H9 (cell line): ENCODE results near the gene MRTFB. TPM values are rescaled to one million over a fixed set of nuclear protein-coding genes. Genes with fewer than 3 reads are reported as not detected.

ENCODE experiments used
- DNase-seq: peaks from one replicate; pipeline ENCODE4 v3.0.0-alpha.2; 2017
- H2AFZ ChIP-seq: one replicate; pipeline ENCODE4 v1.6.1; 2013; ENCODE audit warnings: mild to moderate bottlenecking, low read length, control low read depth, moderate library complexity
- H2AK5ac ChIP-seq: 2 replicates; pipeline ENCODE4 v1.6.1; 2013; ENCODE audit warnings: low read length, control low read depth, mixed read lengths; ENCODE audit not compliant: insufficient read length
- H2BK120ac ChIP-seq: one replicate; pipeline ENCODE4 v1.6.1; 2013; ENCODE audit warnings: low read depth, mild to moderate bottlenecking, low read length, control low read depth, inconsistent platforms; ENCODE audit not compliant: poor library complexity, severe bottlenecking
- H2BK12ac ChIP-seq: 2 replicates; pipeline ENCODE4 v1.6.1; 2013; ENCODE audit warnings: low read length, control low read depth, mixed read lengths, low read depth; ENCODE audit not compliant: insufficient read length
- H2BK15ac ChIP-seq: 2 replicates; pipeline ENCODE4 v1.6.1; 2013; ENCODE audit warnings: low read depth, low read length, control low read depth
- H2BK20ac ChIP-seq: one replicate; pipeline ENCODE4 v1.6.1; 2013; ENCODE audit warnings: low read depth, mild to moderate bottlenecking, low read length, control low read depth, inconsistent platforms; ENCODE audit not compliant: poor library complexity, severe bottlenecking
- H2BK5ac ChIP-seq: 2 replicates; pipeline ENCODE4 v1.6.1; 2013; ENCODE audit warnings: low read length, control low read depth, mixed read lengths; ENCODE audit not compliant: insufficient read length
- H3K14ac ChIP-seq: 2 replicates; pipeline ENCODE4 v1.6.1; 2013; ENCODE audit warnings: low read length, control low read depth; ENCODE audit not compliant: insufficient read depth
- H3K18ac ChIP-seq: 2 replicates; pipeline ENCODE4 v1.6.1; 2013; ENCODE audit warnings: low read depth, mild to moderate bottlenecking, mixed read lengths, low read length, control low read depth; ENCODE audit not compliant: insufficient read length
- H3K23ac ChIP-seq: 2 replicates; pipeline ENCODE4 v1.6.1; 2013; ENCODE audit warnings: low read length, control low read depth, mixed read lengths, low read depth; ENCODE audit not compliant: insufficient read length
- H3K23me2 ChIP-seq: 2 replicates; pipeline ENCODE4 v1.6.1; 2013; ENCODE audit warnings: low read depth, mild to moderate bottlenecking, mixed read lengths, low read length, control low read depth; ENCODE audit not compliant: insufficient read length, poor library complexity, severe bottlenecking
- H3K27ac ChIP-seq: 2 replicates; pipeline ENCODE4 v1.5.1; 2013; ENCODE audit warnings: low read length, control low read depth, mixed read lengths, low read depth; ENCODE audit not compliant: insufficient read length
- H3K27me3 ChIP-seq: 2 replicates; pipeline ENCODE4 v1.6.1; 2013; ENCODE audit warnings: low read length, control low read depth, inconsistent platforms; ENCODE audit not compliant: insufficient read depth
- H3K4ac ChIP-seq: 2 replicates; pipeline ENCODE4 v1.6.1; 2013; ENCODE audit warnings: low read depth, mild to moderate bottlenecking, control low read depth, inconsistent platforms, low read length, moderate library complexity
- H3K4me1 ChIP-seq: 2 replicates; pipeline ENCODE4 v1.6.1; 2013; ENCODE audit warnings: low read length, control low read depth, inconsistent platforms; ENCODE audit not compliant: insufficient read depth
- H3K4me2 ChIP-seq: 2 replicates; pipeline ENCODE4 v1.6.1; 2013; ENCODE audit warnings: low read length, control low read depth, mixed read lengths; ENCODE audit not compliant: insufficient read length, insufficient read depth
- H3K56ac ChIP-seq: 2 replicates; pipeline ENCODE4 v1.6.1; 2013; ENCODE audit warnings: low read depth, mild to moderate bottlenecking, mixed read lengths, low read length, control low read depth; ENCODE audit not compliant: insufficient read length
- H3K79me1 ChIP-seq: 2 replicates; pipeline ENCODE4 v1.6.1; 2013; ENCODE audit warnings: low read depth, mild to moderate bottlenecking, moderate library complexity, low read length, control low read depth, inconsistent platforms; ENCODE audit not compliant: insufficient read depth, poor library complexity, severe bottlenecking
- H3K79me2 ChIP-seq: 2 replicates; pipeline ENCODE4 v1.6.1; 2013; ENCODE audit warnings: low read length, control low read depth, inconsistent platforms; ENCODE audit not compliant: insufficient read depth
- H3K9ac ChIP-seq: 2 replicates; pipeline ENCODE4 v1.6.1; 2013; ENCODE audit warnings: low read length, control low read depth, mixed read lengths; ENCODE audit not compliant: insufficient read length; ENCODE audit errors: extremely low read depth
- H3K9me3 ChIP-seq: one replicate; pipeline ENCODE4 v1.6.1; 2013; ENCODE audit warnings: low read depth, low read length, inconsistent platforms; ENCODE audit not compliant: control insufficient read depth
- H3T11ph ChIP-seq: one replicate; pipeline ENCODE4 v1.6.1; 2013; ENCODE audit warnings: mild to moderate bottlenecking, low read length, control low read depth, inconsistent platforms
- H4K20me1 ChIP-seq: one replicate; pipeline ENCODE4 v1.6.1; 2013; ENCODE audit not compliant: control insufficient read depth, insufficient read length, insufficient read depth
- H4K5ac ChIP-seq: 2 replicates; pipeline ENCODE4 v1.6.1; 2013; ENCODE audit warnings: low read depth, mild to moderate bottlenecking, mixed read lengths, low read length, control low read depth; ENCODE audit not compliant: insufficient read length
- H4K8ac ChIP-seq: replicated peaks from 2 replicates; pipeline ENCODE4 v1.6.1; 2013; ENCODE audit warnings: low read length, control low read depth, mixed read lengths, low read depth; ENCODE audit not compliant: insufficient read length
- H4K91ac ChIP-seq: 2 replicates; pipeline ENCODE4 v1.6.1; 2013; ENCODE audit warnings: low read depth, mild to moderate bottlenecking, moderate library complexity, mixed read lengths, low read length, control low read depth; ENCODE audit not compliant: insufficient read length
- H3K27ac Mint-ChIP-seq, 3 experiments: 2 replicates in 2 of 3; 3 replicates in 1 of 3; pipeline ENCODE4 v1.8.0; 2020 to 2021; ENCODE audit warnings: mixed read lengths in 3 of 3, mild to moderate bottlenecking in 1 of 3, moderate library complexity in 1 of 3
- H3K27me3 Mint-ChIP-seq: 2 replicates; pipeline ENCODE4 v1.8.0; 2021; ENCODE audit warnings: low read depth, mild to moderate bottlenecking, moderate library complexity, mixed read lengths
- H3K36me3 Mint-ChIP-seq, 3 experiments: 2 replicates in 2 of 3; 3 replicates in 1 of 3; pipeline ENCODE4 v1.8.0; 2020 to 2021; ENCODE audit warnings: low read depth in 3 of 3, mixed read lengths in 3 of 3; ENCODE audit not compliant: insufficient read depth in 1 of 3
- H3K4me1 Mint-ChIP-seq, 2 experiments: 2 replicates each; pipeline ENCODE4 v1.8.0; 2020; ENCODE audit warnings: mixed read lengths in 2 of 2
- H3K4me3 Mint-ChIP-seq, 2 experiments: 2 replicates in 1 of 2; 3 replicates in 1 of 2; pipeline ENCODE4 v1.8.0; 2020 to 2021; ENCODE audit warnings: mild to moderate bottlenecking in 2 of 2, mixed read lengths in 2 of 2, moderate library complexity in 1 of 2
- H3K9me3 Mint-ChIP-seq, 2 experiments: 2 replicates in 1 of 2; 3 replicates in 1 of 2; pipeline ENCODE4 v1.8.0; 2020; ENCODE audit warnings: mild to moderate bottlenecking in 2 of 2, mixed read lengths in 2 of 2, moderate library complexity in 1 of 2
- WGBS: extraction: QIAGEN DNeasy Blood & Tissue Kit; methylation state at CpG from one replicate; pipeline ENCODE4 v1.1.7; 2013; ENCODE audit warnings: missing lambda C conversion rate, low lambda C conversion rate, mixed read lengths; ENCODE audit not compliant: insufficient read length; ENCODE audit errors: extremely low coverage; 5-methylcytosine and 5-hydroxymethylcytosine counted together
- total RNA-seq: library from RNA; stranded (reverse); gene quantifications from 2 replicates; pipeline ENCODE4 v1.2.1, GENCODE V29; 2021
- TF ChIP-seq, protein P1 (sequence below): fragments of 200-600 bp; sonication (generic); conservative IDR thresholded peaks from 3 replicates; pipeline ENCODE4 v1.8.0; 2021; ENCODE audit warnings: antibody characterized with exemption, mild to moderate bottlenecking

MRTFB gene
- total RNA-seq, 1 experiment from 2014 or later, result 29.9 TPM

GRCh38 chr16:14302399-14303181 is 231.5 kb downstream of the MRTFB start:
- WGBS, result no CpG with 5 or more reads among the region's 86 CpGs
- peaks cover 45 to 49% of the 10 kb centered on the region in 2 experiments for H3K4me1 Mint-ChIP-seq
- no peak overlapping the region for H2BK20ac ChIP-seq
- DNase-seq, result peak; percentile 49
- no peak overlapping the region for H3K27ac ChIP-seq
- no peaks in the 10 kb centered on the region for H3K36me3 Mint-ChIP-seq
- no peak overlapping the region for H4K91ac ChIP-seq
- H2AFZ ChIP-seq, result no peak overlapping the region
- H3K14ac ChIP-seq, result peak overlapping the region; percentile 33; the same call in 1 of the 2 replicates
- H2BK15ac ChIP-seq, result no peak overlapping the region
- no peak overlapping the region for H3K18ac ChIP-seq
- H3K4me3 Mint-ChIP-seq, result peak overlapping the region; percentile 83 to 97
- H3K4me2 ChIP-seq, result peak overlapping the region; percentile 80
- H2BK5ac ChIP-seq, result no peak overlapping the region
- no peaks in the 10 kb centered on the region; a peak in 1 of 5 replicates for H3K9me3 Mint-ChIP-seq
- no peak overlapping the region for H2AK5ac ChIP-seq
- peaks cover 38% of the 10 kb centered on the region for H3K27me3 Mint-ChIP-seq
- no peak overlapping the region for H3K9ac ChIP-seq
- H3K4me1 ChIP-seq, result peaks cover 4% of the 10 kb centered on the region; the same call in 1 of the 2 replicates
- H4K8ac ChIP-seq, result no peak overlapping the region
- no peak overlapping the region for H2BK12ac ChIP-seq
- peaks cover 17% of the 10 kb centered on the region for H3K23me2 ChIP-seq
- no peaks in the 10 kb centered on the region for H3K27me3 ChIP-seq
- no peaks in the 10 kb centered on the region for H4K20me1 ChIP-seq
- no peak overlapping the region for H4K5ac ChIP-seq
- H3K4ac ChIP-seq, result no peak overlapping the region
- H3T11ph ChIP-seq, result no peak overlapping the region
- no peaks in the 10 kb centered on the region for H3K79me1 ChIP-seq
- H3K27ac Mint-ChIP-seq, result no peak overlapping the region; a peak in 2 of 7 replicates
- TF ChIP-seq, protein P1, sequence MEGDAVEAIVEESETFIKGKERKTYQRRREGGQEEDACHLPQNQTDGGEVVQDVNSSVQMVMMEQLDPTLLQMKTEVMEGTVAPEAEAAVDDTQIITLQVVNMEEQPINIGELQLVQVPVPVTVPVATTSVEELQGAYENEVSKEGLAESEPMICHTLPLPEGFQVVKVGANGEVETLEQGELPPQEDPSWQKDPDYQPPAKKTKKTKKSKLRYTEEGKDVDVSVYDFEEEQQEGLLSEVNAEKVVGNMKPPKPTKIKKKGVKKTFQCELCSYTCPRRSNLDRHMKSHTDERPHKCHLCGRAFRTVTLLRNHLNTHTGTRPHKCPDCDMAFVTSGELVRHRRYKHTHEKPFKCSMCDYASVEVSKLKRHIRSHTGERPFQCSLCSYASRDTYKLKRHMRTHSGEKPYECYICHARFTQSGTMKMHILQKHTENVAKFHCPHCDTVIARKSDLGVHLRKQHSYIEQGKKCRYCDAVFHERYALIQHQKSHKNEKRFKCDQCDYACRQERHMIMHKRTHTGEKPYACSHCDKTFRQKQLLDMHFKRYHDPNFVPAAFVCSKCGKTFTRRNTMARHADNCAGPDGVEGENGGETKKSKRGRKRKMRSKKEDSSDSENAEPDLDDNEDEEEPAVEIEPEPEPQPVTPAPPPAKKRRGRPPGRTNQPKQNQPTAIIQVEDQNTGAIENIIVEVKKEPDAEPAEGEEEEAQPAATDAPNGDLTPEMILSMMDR, result no peak
- no peak overlapping the region for H3K23ac ChIP-seq
- H3K9me3 ChIP-seq, result no peaks in the 10 kb centered on the region
- peaks cover 4% of the 10 kb centered on the region; the same call in 1 of the 2 replicates for H3K79me2 ChIP-seq
- no peak overlapping the region for H3K56ac ChIP-seq
- no peak overlapping the region for H2BK120ac ChIP-seq
